ENCODE data around the gene AHSG.
"Not testable (repeated sequence)": the region's sequence is repeated elsewhere in the genome, so short reads cannot be mapped to it uniquely, and the experiment has no call there.

AHSG gene

GRCh38 chr3:186569361-186569760, 43.5 kb upstream of the AHSG start:
- peak overlapping the region; percentile 72 for H3K4me2 ChIP-seq (ENCODE audit: insufficient read depth, low read length, poor library complexity, severe bottlenecking)
- H3K4me3 ChIP-seq (ENCODE audit: low read length in 2 of 2) = peak overlapping the region in 1 of 2 donors; percentile 76
- not testable (repeated sequence) for H3K27me3 ChIP-seq (ENCODE audit: control insufficient read depth in 3 of 3, insufficient read depth in 3 of 3, low read depth in 1 of 3, low read length in 3 of 3); H2BK12ac ChIP-seq (ENCODE audit: low read length); H3K79me1 ChIP-seq (ENCODE audit: low read depth, low read length); H3K23ac ChIP-seq (ENCODE audit: low read depth, low read length, poor library complexity); H2AK5ac ChIP-seq (ENCODE audit: low read depth, low read length); H2BK5ac ChIP-seq (ENCODE audit: low read length); H4K91ac ChIP-seq (ENCODE audit: low read depth, low read length, poor library complexity); H2BK15ac ChIP-seq (ENCODE audit: low read length); H3K27ac ChIP-seq (replicated peaks; ENCODE audit: low read length); H3K4me1 ChIP-seq (ENCODE audit: control insufficient read depth in 2 of 2, insufficient read depth in 1 of 2, low read depth in 1 of 2, low read length in 2 of 2); H3K4ac ChIP-seq (ENCODE audit: low read length); H3K9ac ChIP-seq (ENCODE audit: low read depth, low read length, poor library complexity); H3K14ac ChIP-seq (ENCODE audit: low read length); H4K8ac ChIP-seq (ENCODE audit: low read depth, low read length); DNase-seq (ENCODE audit: low spot score); H2BK120ac ChIP-seq (ENCODE audit: low read depth, low read length); H3K18ac ChIP-seq (ENCODE audit: low read length); H3K9me3 ChIP-seq (replicated peaks in 1 of 2; ENCODE audit: control insufficient read depth in 2 of 2, insufficient read depth in 1 of 2, low read depth in 1 of 2, low read length in 2 of 2); H2AFZ ChIP-seq (ENCODE audit: low read length)
- no CpG with 5 or more reads among the region's 11 CpGs for WGBS, 2 donors (ENCODE audit: extremely low coverage in 2 of 2, insufficient read length in 2 of 2, insufficient replicate concordance in 1 of 2)
- H3K36me3 ChIP-seq (replicated peaks in 1 of 2; ENCODE audit: control insufficient read depth in 2 of 2, insufficient read depth in 2 of 2, low read length in 2 of 2) = peaks cover 0 to 25% of the 10 kb centered on the region in 2 donors

GRCh38 chr3:186569779-186570095, 43.1 kb upstream of the AHSG start:
- no peak overlapping the region for H4K91ac ChIP-seq (ENCODE audit: low read depth, low read length, poor library complexity)
- H2AK5ac ChIP-seq (ENCODE audit: low read depth, low read length) = no peak overlapping the region
- H3K4me1 ChIP-seq (ENCODE audit: control insufficient read depth in 2 of 2, insufficient read depth in 1 of 2, low read depth in 1 of 2, low read length in 2 of 2) = peaks cover 6 to 10% of the 10 kb centered on the region in 2 donors
- H3K4me2 ChIP-seq (ENCODE audit: insufficient read depth, low read length, poor library complexity, severe bottlenecking) = peak overlapping the region; percentile 72
- H4K8ac ChIP-seq (ENCODE audit: low read depth, low read length) = no peak overlapping the region
- H3K79me1 ChIP-seq (ENCODE audit: low read depth, low read length) = peaks cover 8% of the 10 kb centered on the region
- H3K4ac ChIP-seq (ENCODE audit: low read length) = no peak overlapping the region
- WGBS, 2 donors (ENCODE audit: extremely low coverage in 2 of 2, insufficient read length in 2 of 2, insufficient replicate concordance in 1 of 2) = no CpG with 5 or more reads among the region's 7 CpGs
- no peak overlapping the region for H2BK5ac ChIP-seq (ENCODE audit: low read length)
- no peak overlapping the region for H3K9ac ChIP-seq (ENCODE audit: low read depth, low read length, poor library complexity)
- no peaks in the 10 kb centered on the region for H3K27me3 ChIP-seq (ENCODE audit: control insufficient read depth in 3 of 3, insufficient read depth in 3 of 3, low read depth in 1 of 3, low read length in 3 of 3)
- H3K18ac ChIP-seq (ENCODE audit: low read length) = no peak overlapping the region
- no peak overlapping the region for H3K27ac ChIP-seq (replicated peaks; ENCODE audit: low read length)
- H2BK15ac ChIP-seq (ENCODE audit: low read length) = no peak overlapping the region
- DNase-seq (ENCODE audit: low spot score) = no peak
- H3K14ac ChIP-seq (ENCODE audit: low read length) = no peak overlapping the region
- H3K23ac ChIP-seq (ENCODE audit: low read depth, low read length, poor library complexity) = no peak overlapping the region
- H2BK12ac ChIP-seq (ENCODE audit: low read length) = no peak overlapping the region
- H2BK120ac ChIP-seq (ENCODE audit: low read depth, low read length) = no peak overlapping the region
- H3K4me3 ChIP-seq (ENCODE audit: low read length in 2 of 2) = peak overlapping the region; percentile 76 to 90
- H2AFZ ChIP-seq (ENCODE audit: low read length) = peak overlapping the region; percentile 89
- no peaks in the 10 kb centered on the region for H3K9me3 ChIP-seq (replicated peaks in 1 of 2; ENCODE audit: control insufficient read depth in 2 of 2, insufficient read depth in 1 of 2, low read depth in 1 of 2, low read length in 2 of 2)
- H3K36me3 ChIP-seq (replicated peaks in 1 of 2; ENCODE audit: control insufficient read depth in 2 of 2, insufficient read depth in 2 of 2, low read length in 2 of 2) = peaks cover 0 to 29% of the 10 kb centered on the region in 2 donors

GRCh38 chr3:186570096-186570940, 42.5 kb upstream of the AHSG start, which contains the start of gene DNAJB11:
DNAJB11 (plus strand) TSS chr3:186570720; CDS start chr3:186570898, 178 bp downstream.
- H3K27ac ChIP-seq (replicated peaks; ENCODE audit: low read length) = no peak within 1 kb of the TSS
- H3K4me1 ChIP-seq (ENCODE audit: control insufficient read depth in 2 of 2, insufficient read depth in 1 of 2, low read depth in 1 of 2, low read length in 2 of 2) = peaks cover 6 to 10% of the 10 kb centered on the region in 2 donors
- H3K36me3 ChIP-seq (replicated peaks in 1 of 2; ENCODE audit: control insufficient read depth in 2 of 2, insufficient read depth in 2 of 2, low read length in 2 of 2) = peaks cover 0 to 35% of the 10 kb centered on the region in 2 donors
- no peak within 1 kb of the TSS for H3K4ac ChIP-seq (ENCODE audit: low read length)
- H3K18ac ChIP-seq (ENCODE audit: low read length) = peak within 1 kb of the TSS; percentile 95
- H2BK5ac ChIP-seq (ENCODE audit: low read length) = peak within 1 kb of the TSS; percentile 88
- H2BK120ac ChIP-seq (ENCODE audit: low read depth, low read length) = peak within 1 kb of the TSS; percentile 4
- H3K9me3 ChIP-seq (replicated peaks in 1 of 2; ENCODE audit: control insufficient read depth in 2 of 2, insufficient read depth in 1 of 2, low read depth in 1 of 2, low read length in 2 of 2) = no peaks in the 10 kb centered on the region
- H4K8ac ChIP-seq (ENCODE audit: low read depth, low read length) = no peak within 1 kb of the TSS
- no CpG with 5 or more reads among the region's 59 CpGs for WGBS, 2 donors (ENCODE audit: extremely low coverage in 2 of 2, insufficient read length in 2 of 2, insufficient replicate concordance in 1 of 2)
- peak within 1 kb of the TSS; percentile 87 for H3K23ac ChIP-seq (ENCODE audit: low read depth, low read length, poor library complexity)
- H3K27me3 ChIP-seq (ENCODE audit: control insufficient read depth in 3 of 3, insufficient read depth in 3 of 3, low read depth in 1 of 3, low read length in 3 of 3) = no peaks in the 10 kb centered on the region
- peak within 1 kb of the TSS; percentile 98 for H3K9ac ChIP-seq (ENCODE audit: low read depth, low read length, poor library complexity)
- peak within 1 kb of the TSS; percentile 95 for H2AFZ ChIP-seq (ENCODE audit: low read length)
- peaks cover 8% of the 10 kb centered on the region for H3K79me1 ChIP-seq (ENCODE audit: low read depth, low read length)
- no peak within 1 kb of the TSS for H3K14ac ChIP-seq (ENCODE audit: low read length)
- peak; percentile 99 for DNase-seq (ENCODE audit: low spot score)
- H2BK12ac ChIP-seq (ENCODE audit: low read length) = no peak within 1 kb of the TSS
- H3K4me2 ChIP-seq (ENCODE audit: insufficient read depth, low read length, poor library complexity, severe bottlenecking) = peak within 1 kb of the TSS; percentile 83
- no peak within 1 kb of the TSS for H4K91ac ChIP-seq (ENCODE audit: low read depth, low read length, poor library complexity)
- peak within 1 kb of the TSS; percentile 76 to 99 for H3K4me3 ChIP-seq (ENCODE audit: low read length in 2 of 2)
- no peak within 1 kb of the TSS for H2BK15ac ChIP-seq (ENCODE audit: low read length)
- H2AK5ac ChIP-seq (ENCODE audit: low read depth, low read length) = peak within 1 kb of the TSS; percentile 58

- WGBS, 2 donors (ENCODE audit: extremely low coverage in 2 of 2, insufficient read length in 2 of 2, insufficient replicate concordance in 1 of 2) = no CpG with 5 or more reads among the region's 21 CpGs
- peak overlapping the region; percentile 4 for H2BK120ac ChIP-seq (ENCODE audit: low read depth, low read length)
- H3K14ac ChIP-seq (ENCODE audit: low read length) = no peak overlapping the region
- H2AK5ac ChIP-seq (ENCODE audit: low read depth, low read length) = peak overlapping the region; percentile 58
- no peak overlapping the region for H4K91ac ChIP-seq (ENCODE audit: low read depth, low read length, poor library complexity)
- H3K27me3 ChIP-seq (ENCODE audit: control insufficient read depth in 3 of 3, insufficient read depth in 3 of 3, low read depth in 1 of 3, low read length in 3 of 3) = no peaks in the 10 kb centered on the region
- no peaks in the 10 kb centered on the region for H3K9me3 ChIP-seq (replicated peaks in 1 of 2; ENCODE audit: control insufficient read depth in 2 of 2, insufficient read depth in 1 of 2, low read depth in 1 of 2, low read length in 2 of 2)
- no peak overlapping the region for H3K4ac ChIP-seq (ENCODE audit: low read length)
- no peak overlapping the region for H2BK12ac ChIP-seq (ENCODE audit: low read length)
- no peak for DNase-seq (ENCODE audit: low spot score)
- H3K27ac ChIP-seq (replicated peaks; ENCODE audit: low read length) = no peak overlapping the region
- H3K4me1 ChIP-seq (ENCODE audit: control insufficient read depth in 2 of 2, insufficient read depth in 1 of 2, low read depth in 1 of 2, low read length in 2 of 2) = peaks cover 6 to 10% of the 10 kb centered on the region in 2 donors
- peak overlapping the region; percentile 76 to 99 for H3K4me3 ChIP-seq (ENCODE audit: low read length in 2 of 2)
- peak overlapping the region; percentile 88 for H2BK5ac ChIP-seq (ENCODE audit: low read length)
- peak overlapping the region; percentile 83 for H3K4me2 ChIP-seq (ENCODE audit: insufficient read depth, low read length, poor library complexity, severe bottlenecking)
- peak overlapping the region; percentile 95 for H2AFZ ChIP-seq (ENCODE audit: low read length)
- H3K36me3 ChIP-seq (replicated peaks in 1 of 2; ENCODE audit: control insufficient read depth in 2 of 2, insufficient read depth in 2 of 2, low read length in 2 of 2) = peaks cover 5 to 43% of the 10 kb centered on the region in 2 donors
- H2BK15ac ChIP-seq (ENCODE audit: low read length) = no peak overlapping the region
- H3K9ac ChIP-seq (ENCODE audit: low read depth, low read length, poor library complexity) = peak overlapping the region; percentile 98
- no peak overlapping the region for H4K8ac ChIP-seq (ENCODE audit: low read depth, low read length)
- H3K79me1 ChIP-seq (ENCODE audit: low read depth, low read length) = peaks cover 8% of the 10 kb centered on the region
- H3K18ac ChIP-seq (ENCODE audit: low read length) = peak overlapping the region; percentile 95
- peak overlapping the region; percentile 87 for H3K23ac ChIP-seq (ENCODE audit: low read depth, low read length, poor library complexity)
Measured at GRCh38 chr3:186570941-186571643, 41.8 kb upstream of the AHSG start.

Data from neuronal stem cell (in vitro differentiated cells).